ENCODE measurements around the gene TSPAN1. TPM values are rescaled to one million over a fixed set of nuclear protein-coding genes. Genes with fewer than 3 reads are reported as not detected.
"Not testable (repeated sequence)": the region's sequence is repeated elsewhere in the genome, so short reads cannot be mapped to it uniquely, and the experiment has no call there.

TSPAN1 gene
- total RNA-seq, 2 donors from 2014 or later: 1,021 to 1,136 TPM

DNA sequence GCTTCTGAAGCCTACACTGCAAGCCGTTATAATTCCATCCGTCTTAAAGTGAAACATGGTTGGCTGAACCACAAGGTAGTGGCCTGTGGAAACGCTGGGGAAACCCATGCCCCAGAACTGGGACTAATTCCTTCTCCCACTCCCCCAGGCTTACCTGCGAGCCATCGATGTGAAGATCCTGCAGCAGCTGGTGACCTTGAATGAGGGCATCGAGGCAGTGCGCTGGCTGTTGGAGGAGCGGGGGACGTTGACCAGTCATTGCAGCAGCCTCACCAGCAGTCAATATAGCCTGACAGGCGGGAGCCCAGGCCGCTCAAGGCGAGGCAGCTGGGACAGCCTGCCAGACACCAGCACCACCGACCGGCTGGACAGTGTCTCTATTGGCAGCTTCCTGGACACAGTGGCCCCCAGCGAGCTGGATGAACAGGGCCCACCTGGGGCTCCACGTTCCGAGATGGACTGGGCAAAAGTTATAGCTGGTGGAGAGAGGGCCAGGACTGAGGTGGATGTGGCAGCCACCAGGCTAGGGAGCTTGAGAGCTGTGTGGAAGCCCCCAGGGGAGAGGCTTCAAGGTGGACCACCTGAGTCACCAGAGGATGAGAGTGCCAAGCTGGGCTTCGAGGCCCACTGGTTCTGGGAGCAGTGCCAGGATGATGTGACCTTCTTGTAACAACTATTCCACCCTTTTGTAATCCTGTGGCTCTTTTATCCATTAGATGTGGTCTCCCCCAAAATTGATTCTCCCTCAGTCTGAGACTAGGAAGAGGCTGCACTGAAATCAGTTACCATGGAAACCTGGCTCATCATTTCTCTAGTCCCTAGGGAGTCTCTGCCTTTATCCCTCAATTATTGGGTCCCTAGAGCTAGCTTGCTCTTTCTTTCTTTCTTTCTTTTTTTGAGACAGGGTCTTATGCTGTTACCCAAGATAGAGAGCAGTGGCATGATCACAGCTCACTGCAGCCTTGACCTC, 44.9 kb downstream of the TSPAN1 start:
- H3K9ac ChIP-seq (ENCODE audit: low read depth in 2 of 2, low read length in 2 of 2): no peak overlapping the region
- TF ChIP-seq, protein P1, sequence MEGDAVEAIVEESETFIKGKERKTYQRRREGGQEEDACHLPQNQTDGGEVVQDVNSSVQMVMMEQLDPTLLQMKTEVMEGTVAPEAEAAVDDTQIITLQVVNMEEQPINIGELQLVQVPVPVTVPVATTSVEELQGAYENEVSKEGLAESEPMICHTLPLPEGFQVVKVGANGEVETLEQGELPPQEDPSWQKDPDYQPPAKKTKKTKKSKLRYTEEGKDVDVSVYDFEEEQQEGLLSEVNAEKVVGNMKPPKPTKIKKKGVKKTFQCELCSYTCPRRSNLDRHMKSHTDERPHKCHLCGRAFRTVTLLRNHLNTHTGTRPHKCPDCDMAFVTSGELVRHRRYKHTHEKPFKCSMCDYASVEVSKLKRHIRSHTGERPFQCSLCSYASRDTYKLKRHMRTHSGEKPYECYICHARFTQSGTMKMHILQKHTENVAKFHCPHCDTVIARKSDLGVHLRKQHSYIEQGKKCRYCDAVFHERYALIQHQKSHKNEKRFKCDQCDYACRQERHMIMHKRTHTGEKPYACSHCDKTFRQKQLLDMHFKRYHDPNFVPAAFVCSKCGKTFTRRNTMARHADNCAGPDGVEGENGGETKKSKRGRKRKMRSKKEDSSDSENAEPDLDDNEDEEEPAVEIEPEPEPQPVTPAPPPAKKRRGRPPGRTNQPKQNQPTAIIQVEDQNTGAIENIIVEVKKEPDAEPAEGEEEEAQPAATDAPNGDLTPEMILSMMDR (IDR thresholded peaks at IDR 0.05): no peak
- H3K36me3 ChIP-seq: no peaks in the 10 kb centered on the region
- intact Hi-C loops (cut with DNase I): no loop called here
- no peaks in the 10 kb centered on the region for H3K9me3 ChIP-seq
- no peak overlapping the region for H3K4me3 ChIP-seq
- no peak for DNase-seq
- no peaks in the 10 kb centered on the region for H3K27me3 ChIP-seq
- no peaks in the 10 kb centered on the region for H3K4me1 ChIP-seq
- H3K27ac ChIP-seq: no peak overlapping the region

DNA sequence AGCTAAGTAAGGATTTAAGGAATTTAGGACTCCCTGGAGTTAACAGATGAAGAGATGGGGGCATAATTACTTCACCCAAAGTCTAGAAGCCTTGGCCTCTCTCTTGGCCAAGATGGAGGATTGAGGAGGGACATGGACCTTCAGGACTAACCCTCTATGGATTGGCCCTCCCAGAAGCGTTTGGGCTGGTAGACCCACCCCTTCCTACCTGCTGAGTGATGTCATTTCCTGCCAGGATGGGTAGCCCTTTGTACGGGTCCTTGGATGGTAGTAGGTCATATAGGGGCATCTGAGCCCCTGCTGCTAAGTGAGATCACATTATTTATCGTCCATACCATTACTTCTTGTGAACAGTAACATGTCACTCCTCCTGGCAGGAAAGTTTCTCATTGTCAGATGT, 45.9 kb downstream of the TSPAN1 start:
- H3K27ac ChIP-seq: no peak overlapping the region
- DNase-seq: no peak
- intact Hi-C loops (cut with DNase I): no loop called here
- no peak overlapping the region for H3K4me3 ChIP-seq
- no peaks in the 10 kb centered on the region for H3K9me3 ChIP-seq
- H3K36me3 ChIP-seq: no peaks in the 10 kb centered on the region
- H3K9ac ChIP-seq (ENCODE audit: low read depth in 2 of 2, low read length in 2 of 2): no peak overlapping the region
- TF ChIP-seq, protein P1 (IDR thresholded peaks at IDR 0.05): no peak
- no peaks in the 10 kb centered on the region for H3K4me1 ChIP-seq
- H3K27me3 ChIP-seq: no peaks in the 10 kb centered on the region

DNA sequence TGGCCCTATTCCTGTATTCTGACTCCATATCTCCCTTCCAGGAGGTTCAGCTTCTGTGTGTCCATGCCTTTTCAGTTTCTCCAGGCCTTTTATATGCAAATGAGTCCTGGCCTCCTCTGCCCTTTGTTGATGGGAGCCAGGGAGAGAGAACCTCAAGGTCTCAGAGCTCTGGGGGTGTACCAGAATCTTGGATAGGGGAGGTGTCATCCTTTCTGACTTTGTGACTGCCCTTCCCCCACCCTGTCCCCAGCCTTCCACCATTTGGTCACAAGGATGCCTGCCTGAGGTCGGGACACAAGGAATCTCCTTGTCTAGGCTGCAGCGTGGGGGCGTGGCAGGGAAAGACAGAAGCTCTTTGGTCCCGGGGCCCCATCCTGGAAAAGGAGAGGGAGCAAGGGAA, 46.9 kb downstream of the TSPAN1 start:
- Histone ChIP-seq H3K36me3 (no peaks in the 10 kb centered on the region), H3K9me3 (no peaks in the 10 kb centered on the region), H3K4me3 (no peak overlapping the region), H3K9ac (ENCODE audit: low read depth in 2 of 2, low read length in 2 of 2) (no peak overlapping the region), H3K4me1 (no peaks in the 10 kb centered on the region), H3K27me3 (no peaks in the 10 kb centered on the region), H3K27ac (no peak overlapping the region)
- DNase-seq: no peak
- intact Hi-C loops (cut with DNase I): no loop called here
- TF ChIP-seq, protein P1 (IDR thresholded peaks at IDR 0.05): no peak

DNA sequence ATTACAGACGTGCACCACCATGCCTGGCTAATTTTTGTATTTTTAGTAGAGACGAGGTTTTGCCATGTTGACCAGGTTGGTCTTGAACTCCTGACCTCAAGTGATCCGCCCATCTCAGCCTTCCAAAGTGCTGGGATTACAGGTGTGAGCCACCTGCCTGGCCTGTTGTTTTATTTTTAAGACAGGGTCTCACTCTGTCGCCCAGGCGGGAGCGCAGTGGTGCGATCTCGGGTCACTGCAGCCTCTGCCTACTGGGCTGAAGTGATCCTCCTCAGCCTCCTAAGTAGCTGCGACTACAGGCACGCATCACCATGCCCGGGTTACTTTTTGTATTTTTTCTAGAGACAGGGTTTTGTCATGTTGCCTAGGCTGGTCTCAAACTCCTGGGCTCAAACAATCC, 48.2 kb downstream of the TSPAN1 start:
- not testable (repeated sequence) for H3K4me3 ChIP-seq; H3K4me1 ChIP-seq; H3K36me3 ChIP-seq; H3K27me3 ChIP-seq; DNase-seq; H3K9me3 ChIP-seq; H3K27ac ChIP-seq; H3K9ac ChIP-seq (ENCODE audit: low read depth in 2 of 2, low read length in 2 of 2)
- intact Hi-C loops (cut with DNase I): loop anchor here (1.0 kb wide), 1 partner anchor 186 kb away; no protein-coding TSS in a partner anchor

DNA sequence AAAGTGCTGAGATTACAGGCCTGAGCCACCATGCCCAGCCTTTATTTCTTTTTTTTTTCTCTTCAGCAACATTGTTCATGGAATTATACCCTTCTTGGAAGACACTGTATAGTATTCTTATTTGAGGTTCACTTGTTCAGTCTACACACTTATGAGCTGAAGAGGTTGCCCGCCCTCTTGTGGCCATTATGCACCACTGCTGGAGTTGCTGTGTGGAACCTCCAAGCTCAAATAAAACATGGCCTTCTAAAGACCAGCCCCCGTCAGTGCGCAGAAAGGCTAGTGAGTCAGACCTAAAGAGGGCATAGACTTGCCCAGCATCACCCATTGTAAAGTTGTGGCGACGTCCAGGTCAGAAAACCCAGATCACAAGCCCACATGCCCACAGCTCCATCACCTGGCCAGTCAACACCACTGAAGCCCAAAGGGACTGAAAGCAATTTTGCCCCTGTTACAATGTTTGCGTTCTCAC, 48.6 kb downstream of the TSPAN1 start:
- no peaks in the 10 kb centered on the region for H3K36me3 ChIP-seq
- TF ChIP-seq, protein P1 (IDR thresholded peaks at IDR 0.05): peak; percentile 92
- no peaks in the 10 kb centered on the region for H3K9me3 ChIP-seq
- DNase-seq: peak; percentile 71
- no peaks in the 10 kb centered on the region for H3K27me3 ChIP-seq
- no peak overlapping the region for H3K9ac ChIP-seq (ENCODE audit: low read depth in 2 of 2, low read length in 2 of 2)
- H3K27ac ChIP-seq: no peak overlapping the region
- no peak overlapping the region for H3K4me3 ChIP-seq
- intact Hi-C loops (cut with DNase I): loop anchor here (1.0 kb wide), 1 partner anchor 186 kb away; no protein-coding TSS in a partner anchor
- no peaks in the 10 kb centered on the region for H3K4me1 ChIP-seq

DNA sequence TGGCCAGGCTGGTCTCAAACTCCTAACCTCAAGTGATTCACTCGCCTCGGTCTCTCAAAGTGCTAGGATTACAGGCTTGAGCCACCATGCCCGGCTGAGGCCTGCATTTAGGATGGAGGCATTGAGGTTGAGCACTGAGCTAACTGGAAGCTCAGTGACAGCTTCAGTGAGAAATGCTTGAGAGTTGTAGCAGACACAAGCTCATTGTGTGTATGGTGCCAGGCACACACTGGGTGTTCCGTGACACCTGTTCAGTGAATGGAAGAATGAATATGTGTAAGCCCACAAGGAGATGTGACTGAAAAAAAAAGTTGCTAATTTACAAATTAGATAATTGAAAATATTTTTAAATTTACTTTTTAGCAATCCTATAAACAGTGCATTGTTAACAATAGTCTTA, 50.1 kb downstream of the TSPAN1 start:
- H3K27ac ChIP-seq: no peak overlapping the region

DNA sequence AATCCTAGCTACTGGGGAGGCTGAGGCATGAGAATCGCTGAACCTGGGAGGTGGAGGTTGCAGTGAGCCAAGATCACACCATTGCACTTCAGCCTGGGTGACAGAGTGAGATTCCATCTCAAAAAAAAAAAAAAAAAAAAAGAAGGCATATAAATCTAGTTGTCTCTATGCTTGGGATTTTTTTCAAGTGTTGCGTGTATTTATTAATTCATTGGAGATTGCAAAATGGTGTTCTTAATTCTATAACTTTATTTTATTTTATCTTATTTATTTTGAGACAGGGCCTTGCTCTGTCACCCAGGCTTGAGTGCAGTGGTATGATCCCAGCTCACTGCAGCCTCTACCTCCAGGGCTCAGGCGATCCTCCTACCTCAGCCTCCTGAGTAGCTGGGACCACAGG, 56.3 kb downstream of the TSPAN1 start:
- H3K27ac ChIP-seq; H3K36me3 ChIP-seq; H3K9me3 ChIP-seq; DNase-seq; H3K9ac ChIP-seq (ENCODE audit: low read depth in 2 of 2, low read length in 2 of 2); H3K27me3 ChIP-seq; H3K4me3 ChIP-seq; H3K4me1 ChIP-seq; intact Hi-C loops (cut with DNase I): not testable (repeated sequence)

More for the DNA sequence above, 50.1 kb downstream of the TSPAN1 start:
- no peaks in the 10 kb centered on the region for H3K9me3 ChIP-seq
- no peaks in the 10 kb centered on the region for H3K27me3 ChIP-seq
- no peaks in the 10 kb centered on the region for H3K36me3 ChIP-seq
- DNase-seq: no peak
- no peaks in the 10 kb centered on the region for H3K4me1 ChIP-seq
- intact Hi-C loops (cut with DNase I): no loop called here
- H3K9ac ChIP-seq (ENCODE audit: low read depth in 2 of 2, low read length in 2 of 2): no peak overlapping the region
- no peak overlapping the region for H3K4me3 ChIP-seq
- TF ChIP-seq, protein P1 (IDR thresholded peaks at IDR 0.05): no peak
